ENCODE results near the gene YIPF3. TPM values are rescaled to one million over a fixed set of nuclear protein-coding genes. Genes with fewer than 3 reads are reported as not detected.
"Not testable (repeated sequence)": the region's sequence is repeated elsewhere in the genome, so short reads cannot be mapped to it uniquely, and the experiment has no call there.

Gene YIPF3
- 100 to 1,000 TPM in 1 of 4 donors, 10 to 100 TPM in 3; 66.4 to 110 (median 82.8) TPM for total RNA-seq

DNA sequence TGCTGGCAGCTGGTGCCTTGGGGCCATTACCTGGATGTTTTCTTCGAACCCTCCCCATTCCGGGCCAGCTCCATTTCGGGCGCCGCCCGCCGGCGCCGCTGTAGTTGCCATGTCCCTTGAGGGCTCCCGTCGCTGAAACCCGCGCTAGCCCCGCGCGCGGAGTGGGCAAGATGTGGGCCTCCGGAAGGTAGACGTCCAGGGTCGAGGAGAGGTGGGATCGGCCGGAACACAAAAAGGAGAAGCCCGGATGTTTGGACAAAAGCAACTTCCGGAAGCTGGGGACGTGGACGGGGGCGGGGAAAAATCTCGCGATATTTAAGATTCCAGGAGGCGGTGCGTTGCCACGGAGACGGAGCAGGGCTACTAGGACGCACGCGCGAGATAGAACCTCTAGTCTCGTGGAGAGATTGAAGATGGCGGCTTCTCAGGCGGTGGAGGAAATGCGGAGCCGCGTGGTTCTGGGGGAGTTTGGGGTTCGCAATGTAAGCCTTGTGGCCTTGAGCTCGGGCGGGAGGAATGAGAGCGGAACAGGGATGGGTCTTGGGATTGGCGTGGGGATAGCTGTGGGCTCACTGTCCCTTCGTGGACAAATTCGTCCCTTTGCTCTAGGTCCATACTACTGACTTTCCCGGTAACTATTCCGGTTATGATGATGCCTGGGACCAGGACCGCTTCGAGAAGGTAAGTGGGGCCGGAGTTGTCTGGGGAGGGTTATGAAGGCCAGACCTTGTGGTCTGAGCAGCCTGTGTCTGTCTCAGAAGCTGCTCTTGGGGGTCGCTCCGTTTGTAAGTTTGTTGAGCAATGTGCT is at the start of gene YIPF3, which contains the start of gene POLR1C:
Gene YIPF3, minus strand, starts transcription at position 230 of the 808 bp plus-strand sequence. Its CDS starts 119 bp downstream, at position 111.
Gene POLR1C, plus strand, starts transcription at position 393 of the 808 bp plus-strand sequence. Its CDS starts 21 bp downstream, at position 414.
- peaks cover 0 to 69% of the 10 kb centered on the region in 2 donors for H3K36me3 ChIP-seq
- 0 to 2% methylated on average over 7 to 9 of the region's 57 CpGs for WGBS, 2 donors (ENCODE audit: low coverage in 1 of 2)
- peak; percentile 59 for TF ChIP-seq POLR2AphosphoS5 (IDR thresholded peaks at IDR 0.05)
- TF ChIP-seq POLR2A (IDR thresholded peaks at IDR 0.05) = peak in 1 of 2 donors; percentile 42
- no peak for TF ChIP-seq EP300 (IDR thresholded peaks at IDR 0.05)
- TF ChIP-seq, protein P1, sequence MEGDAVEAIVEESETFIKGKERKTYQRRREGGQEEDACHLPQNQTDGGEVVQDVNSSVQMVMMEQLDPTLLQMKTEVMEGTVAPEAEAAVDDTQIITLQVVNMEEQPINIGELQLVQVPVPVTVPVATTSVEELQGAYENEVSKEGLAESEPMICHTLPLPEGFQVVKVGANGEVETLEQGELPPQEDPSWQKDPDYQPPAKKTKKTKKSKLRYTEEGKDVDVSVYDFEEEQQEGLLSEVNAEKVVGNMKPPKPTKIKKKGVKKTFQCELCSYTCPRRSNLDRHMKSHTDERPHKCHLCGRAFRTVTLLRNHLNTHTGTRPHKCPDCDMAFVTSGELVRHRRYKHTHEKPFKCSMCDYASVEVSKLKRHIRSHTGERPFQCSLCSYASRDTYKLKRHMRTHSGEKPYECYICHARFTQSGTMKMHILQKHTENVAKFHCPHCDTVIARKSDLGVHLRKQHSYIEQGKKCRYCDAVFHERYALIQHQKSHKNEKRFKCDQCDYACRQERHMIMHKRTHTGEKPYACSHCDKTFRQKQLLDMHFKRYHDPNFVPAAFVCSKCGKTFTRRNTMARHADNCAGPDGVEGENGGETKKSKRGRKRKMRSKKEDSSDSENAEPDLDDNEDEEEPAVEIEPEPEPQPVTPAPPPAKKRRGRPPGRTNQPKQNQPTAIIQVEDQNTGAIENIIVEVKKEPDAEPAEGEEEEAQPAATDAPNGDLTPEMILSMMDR (IDR thresholded peaks at IDR 0.05) = no peak

DNA sequence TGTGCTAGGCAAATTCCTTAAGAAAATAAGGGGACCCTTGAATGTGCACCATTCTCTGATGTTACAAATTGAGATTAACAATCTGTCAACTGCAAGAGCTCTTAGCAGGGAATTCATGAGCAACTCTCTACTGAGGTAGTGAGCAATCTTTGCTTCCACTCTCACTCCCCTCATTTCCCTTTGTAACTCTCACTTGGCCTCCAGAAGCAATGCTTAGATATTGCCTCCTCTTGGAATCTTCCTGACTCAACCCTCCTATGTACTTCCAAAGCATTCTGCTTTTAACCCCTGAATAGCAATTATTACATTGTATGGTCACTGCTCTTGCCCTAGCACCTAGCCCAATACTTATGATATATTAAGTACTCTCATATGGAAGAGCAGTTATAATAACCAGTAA is 42.6 kb upstream of the YIPF3 start:
- Histone ChIP-seq H3K4me3 (no peak overlapping the region), H3K9me3 (no peaks in the 10 kb centered on the region), H3K27me3 (no peaks in the 10 kb centered on the region), H3K4me1 (no peaks in the 10 kb centered on the region), H3K27ac (no peak overlapping the region), H3K36me3 (peaks cover 7 to 100% of the 10 kb centered on the region in 2 donors)
- no peak for ATAC-seq
- TF ChIP-seq POLR2AphosphoS5 (IDR thresholded peaks at IDR 0.05) (no peak), POLR2A (IDR thresholded peaks at IDR 0.05) (no peak), EP300 (IDR thresholded peaks at IDR 0.05) (no peak)
- TF ChIP-seq, protein P1 (IDR thresholded peaks at IDR 0.05) = no peak

More for the DNA sequence above, at the start of gene YIPF3, which contains the start of gene POLR1C:
- Histone ChIP-seq H3K4me1 (peaks cover 4 to 51% (median 22%) of the 10 kb centered on the region in 3 donors), H3K27ac (peak within 1 kb of the TSS; percentile 81 to 91 (median 88)), H3K4me3 (peak within 1 kb of the TSS; percentile 94), H3K9me3 (no peaks in the 10 kb centered on the region), H3K27me3 (no peaks in the 10 kb centered on the region)
- peak; percentile 98 for ATAC-seq

DNA sequence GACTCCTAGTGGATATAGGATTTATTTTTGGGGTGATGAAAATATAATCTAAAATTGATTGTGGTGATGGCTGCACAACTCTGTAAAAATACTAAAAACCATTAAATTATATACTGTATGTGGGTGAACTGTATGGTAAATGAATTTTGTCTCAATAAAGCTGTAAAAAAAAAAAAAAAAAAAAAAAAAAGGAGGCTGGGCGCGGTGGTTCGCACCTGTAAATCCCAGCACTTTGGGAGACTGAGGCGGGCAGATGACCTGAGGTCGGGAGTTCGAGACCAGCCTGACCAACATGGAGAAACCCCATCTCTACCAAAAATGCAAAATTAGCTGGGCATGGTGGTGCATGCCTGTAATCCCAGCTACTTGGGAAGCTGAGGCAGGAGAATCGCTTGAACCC is 40.9 kb upstream of the YIPF3 start:
- H3K4me3 ChIP-seq, H3K9me3 ChIP-seq, H3K27ac ChIP-seq, H3K4me1 ChIP-seq, ATAC-seq, H3K27me3 ChIP-seq: not testable (repeated sequence)
- peaks cover 7 to 100% of the 10 kb centered on the region in 2 donors for H3K36me3 ChIP-seq
- 93% methylated on average over 6 of the region's 7 CpGs; no CpG with 5 or more reads in 1 of the 2 donors for WGBS, 2 donors (ENCODE audit: low coverage in 1 of 2)

DNA sequence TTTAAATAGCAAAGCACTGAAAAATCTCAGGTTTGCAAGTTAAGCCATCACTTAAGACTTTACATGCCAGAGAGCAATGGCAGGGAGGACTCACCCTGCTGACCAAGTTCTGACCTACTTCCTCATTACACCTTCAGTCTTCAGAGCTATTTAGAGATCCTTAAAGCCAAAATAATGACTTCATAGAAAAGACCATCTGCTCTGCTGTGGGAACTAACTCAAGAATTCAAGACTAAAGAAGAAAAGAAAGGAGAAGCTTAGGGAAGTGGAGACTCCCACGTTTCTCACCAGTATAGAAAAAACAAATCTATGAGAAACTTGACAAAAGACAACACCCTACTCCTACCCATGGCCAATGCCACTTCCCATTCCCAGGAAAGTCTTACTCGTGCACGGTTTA is 30.5 kb upstream of the YIPF3 start:
- Histone ChIP-seq H3K36me3 (peaks cover 0 to 100% of the 10 kb centered on the region in 2 donors), H3K4me1 (no peaks in the 10 kb centered on the region), H3K27me3 (no peaks in the 10 kb centered on the region), H3K9me3 (no peaks in the 10 kb centered on the region), H3K27ac (no peak overlapping the region), H3K4me3 (no peak overlapping the region)
- 66 to 76% methylated on average over 3 of the region's 3 CpGs for WGBS, 2 donors (ENCODE audit: low coverage in 1 of 2)
- ATAC-seq = no peak
- TF ChIP-seq, protein P1 (IDR thresholded peaks at IDR 0.05) = no peak
- TF ChIP-seq EP300 (IDR thresholded peaks at IDR 0.05) (no peak), POLR2A (IDR thresholded peaks at IDR 0.05) (no peak), POLR2AphosphoS5 (IDR thresholded peaks at IDR 0.05) (no peak)

DNA sequence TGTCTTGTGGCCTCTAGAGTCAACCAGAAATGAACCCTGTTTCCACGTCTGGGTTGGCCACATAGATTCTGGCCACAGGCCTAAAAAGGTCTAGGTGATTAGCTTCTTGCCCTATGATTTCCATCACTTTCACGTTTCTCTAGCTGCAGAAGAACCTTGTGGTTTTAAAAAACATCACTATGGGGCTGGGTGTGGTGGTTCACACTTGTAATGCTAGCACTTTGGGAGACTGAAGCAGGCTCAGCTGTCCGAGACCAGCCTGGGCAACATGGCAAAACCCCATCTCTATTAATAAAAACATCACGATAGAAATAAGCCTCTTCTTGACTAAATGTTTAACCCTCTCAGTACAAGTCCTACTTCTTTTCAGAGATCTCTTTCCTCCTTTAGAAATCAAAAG is 27.7 kb upstream of the YIPF3 start:
- Histone ChIP-seq H3K4me1 (no peaks in the 10 kb centered on the region), H3K36me3 (peaks cover 0 to 100% of the 10 kb centered on the region in 2 donors), H3K4me3 (no peak overlapping the region), H3K9me3 (no peaks in the 10 kb centered on the region), H3K27me3 (no peaks in the 10 kb centered on the region), H3K27ac (no peak overlapping the region)
- no peak for ATAC-seq
- TF ChIP-seq EP300 (IDR thresholded peaks at IDR 0.05) = no peak
- TF ChIP-seq POLR2AphosphoS5 (IDR thresholded peaks at IDR 0.05) = no peak
- no peak for TF ChIP-seq POLR2A (IDR thresholded peaks at IDR 0.05)
- TF ChIP-seq, protein P1 (IDR thresholded peaks at IDR 0.05) = no peak
- WGBS, 2 donors (ENCODE audit: low coverage in 1 of 2) = 60 to 62% methylated on average over 4 of the region's 4 CpGs
